Germinal center (tissue), 1 donor: Measurements from ENCODE around the gene ING5.
"Not testable (repeated sequence)": the region's sequence is repeated elsewhere in the genome, so short reads cannot be mapped to it uniquely, and the experiment has no call there.

Source experiments
- DNase-seq: peaks from one replicate; pipeline ENCODE4 v3.0.0; 2012; ENCODE audit warnings: mixed read lengths, low spot score

Gene ING5

GRCh38 chr2:241706537-241706936 is 4.7 kb downstream of the ING5 start:
- no peak for DNase-seq

GRCh38 chr2:241708879-241709278 is 7.0 kb downstream of the ING5 start:
- DNase-seq, result no peak

DNA sequence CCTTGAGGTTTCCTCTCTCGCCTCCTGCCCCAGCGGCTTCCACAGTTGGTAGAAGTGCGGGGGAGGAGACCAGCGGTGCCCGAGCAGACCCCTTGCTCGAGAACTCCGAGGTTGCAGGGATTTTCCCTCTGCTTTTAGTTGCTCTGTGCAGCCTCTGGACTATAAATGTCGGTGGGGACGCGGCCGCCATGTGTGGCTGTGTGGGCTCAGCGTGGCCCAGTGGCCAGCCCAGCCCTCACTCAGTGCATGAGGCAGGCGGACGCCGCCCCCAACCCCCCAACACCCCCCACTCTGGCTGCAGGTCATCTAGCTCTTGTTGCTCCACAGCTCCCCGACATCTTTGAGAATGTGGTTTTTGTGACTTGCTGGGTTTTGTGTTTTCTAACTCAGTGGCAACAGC is 17.3 kb downstream of the ING5 start:
- no peak for DNase-seq

GRCh38 chr2:241720099-241720498 is 18.3 kb downstream of the ING5 start:
- DNase-seq, result no peak

GRCh38 chr2:241720560-241720959 is 18.7 kb downstream of the ING5 start:
- DNase-seq, result no peak

DNA sequence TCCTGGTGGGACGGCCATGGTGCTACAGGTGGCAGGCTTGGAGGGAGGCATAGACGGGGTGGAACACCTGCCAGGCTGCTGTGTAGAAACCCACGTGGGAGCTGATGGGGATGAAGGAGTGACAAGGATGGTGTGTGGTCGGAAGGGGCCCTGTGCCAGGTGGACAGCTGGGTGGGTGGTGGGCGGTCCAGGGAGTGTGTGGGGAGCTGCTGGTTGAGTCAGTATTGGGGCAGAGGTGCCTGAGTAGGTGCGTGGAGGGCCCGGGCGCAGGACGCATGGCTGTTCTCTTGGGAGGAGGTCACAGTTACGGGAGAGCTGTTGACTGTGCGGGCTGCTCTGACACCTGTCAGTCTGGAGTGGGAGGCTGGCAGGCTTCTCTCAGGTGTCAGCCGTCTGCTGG is 20.0 kb downstream of the ING5 start:
- no peak for DNase-seq

- no peak for DNase-seq
Measured at GRCh38 chr2:241722896-241723454, 21.1 kb downstream of the ING5 start.

DNA sequence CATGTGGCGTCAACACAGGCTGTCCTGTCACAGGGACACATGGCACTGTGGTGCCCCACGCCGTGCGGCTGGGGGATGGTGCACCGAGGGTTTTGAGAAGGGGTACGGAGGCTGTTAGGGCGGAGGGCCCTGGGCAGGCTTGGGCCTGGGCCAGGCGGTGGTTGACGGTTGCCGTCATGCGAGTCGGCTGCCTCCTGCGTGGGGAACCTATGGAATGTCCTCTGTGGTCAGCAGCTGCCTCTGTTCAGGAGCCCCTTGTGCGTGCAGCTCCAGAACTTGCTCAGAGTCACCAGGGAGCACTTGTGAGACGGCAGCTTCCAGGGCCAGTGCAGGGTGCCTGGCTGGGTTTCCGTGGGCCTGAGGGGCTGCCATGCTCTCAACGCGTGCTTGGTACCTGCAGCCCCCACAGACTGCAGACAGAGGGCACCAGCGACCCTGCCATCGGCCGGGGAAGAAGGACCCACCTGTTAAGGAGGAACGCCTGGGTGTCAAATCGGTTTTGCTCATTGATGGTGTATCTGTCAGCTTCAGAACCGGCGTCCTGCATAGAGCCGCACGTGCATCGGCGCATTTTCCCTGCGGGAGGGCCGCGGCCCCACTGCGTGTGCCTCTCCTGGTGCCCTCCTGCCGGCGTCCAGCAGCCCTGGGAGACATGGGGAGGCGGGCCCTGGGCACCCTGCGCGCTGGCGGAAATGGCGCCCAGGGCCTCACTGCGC is 22.6 kb downstream of the ING5 start:
- DNase-seq, result no peak

DNA sequence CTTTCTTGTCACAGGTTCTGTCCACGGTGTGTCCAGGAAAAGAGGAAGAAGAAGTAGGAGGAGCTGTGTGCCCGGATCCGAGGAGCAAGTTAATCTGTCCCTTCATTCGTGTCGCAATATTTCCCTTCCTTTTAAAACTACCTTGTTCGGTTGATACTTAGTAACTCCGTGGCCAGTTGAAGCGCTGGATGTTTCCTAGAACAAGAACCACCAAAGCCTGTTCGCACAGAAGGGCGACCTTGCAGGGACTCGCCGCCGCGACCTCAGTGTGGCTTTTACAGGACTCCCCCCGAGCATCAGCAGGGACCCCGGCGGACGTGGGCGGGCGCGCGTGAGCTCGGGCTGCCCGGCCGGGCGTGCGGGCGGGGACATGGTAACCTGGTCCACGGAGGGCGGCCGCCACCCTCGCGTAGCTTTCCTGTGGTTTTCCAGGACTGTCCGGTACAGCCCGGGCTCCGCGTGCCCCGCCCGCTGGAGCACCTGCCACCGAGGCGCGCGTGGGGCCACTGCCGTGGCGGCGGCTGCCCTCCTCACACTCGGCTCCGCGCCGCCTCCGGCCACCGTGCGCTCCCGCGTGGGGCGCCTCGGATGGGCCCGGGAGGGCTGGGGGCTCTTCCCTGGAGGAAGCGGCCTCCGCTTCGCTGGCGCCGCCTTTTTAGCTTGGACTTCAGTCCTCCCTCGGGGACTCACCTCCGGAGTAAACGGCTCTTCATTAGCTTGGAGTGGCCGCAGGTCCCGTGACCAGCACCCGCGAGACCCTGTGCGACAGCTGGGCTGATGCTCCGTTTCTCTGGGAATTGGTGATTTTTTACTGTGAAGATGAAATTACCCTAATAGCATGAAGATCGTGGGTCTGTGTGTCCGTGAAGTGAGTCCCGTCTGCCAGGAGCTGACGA is 23.4 kb downstream of the ING5 start:
- no peak for DNase-seq

- DNase-seq, result no peak
Measured at GRCh38 chr2:241726459-241726858, 24.6 kb downstream of the ING5 start.

DNA sequence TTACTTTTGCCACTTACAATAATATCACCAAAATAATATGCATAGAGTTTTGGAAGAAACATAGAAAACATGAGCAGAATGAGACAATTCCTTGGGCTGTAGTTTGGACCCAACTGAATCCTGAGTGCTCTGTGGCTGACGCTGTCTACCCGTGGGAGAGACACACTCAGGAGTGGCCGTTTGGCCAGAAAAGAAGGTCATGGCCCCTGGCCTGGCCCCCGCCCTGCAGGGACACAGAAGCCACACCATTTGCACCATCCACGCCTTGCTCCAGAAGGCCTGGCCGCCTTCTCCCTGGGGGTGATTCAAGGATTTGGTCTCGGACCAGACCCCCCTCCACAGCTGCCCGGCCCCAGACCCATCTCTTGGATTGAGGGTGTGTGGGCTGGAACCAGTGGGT is 26.2 kb downstream of the ING5 start:
- no peak for DNase-seq

- DNase-seq, result no peak
Measured at GRCh38 chr2:241728627-241729026, 26.8 kb downstream of the ING5 start.

- DNase-seq, result no peak
Measured at GRCh38 chr2:241729868-241730267, 28.0 kb downstream of the ING5 start.

GRCh38 chr2:241730671-241731293 is 28.9 kb downstream of the ING5 start:
- no peak for DNase-seq

- not testable (repeated sequence) for DNase-seq
Measured at GRCh38 chr2:241732513-241733186, 30.8 kb downstream of the ING5 start.

- no peak for DNase-seq
Measured at GRCh38 chr2:241733391-241734207, 31.8 kb downstream of the ING5 start.

DNA sequence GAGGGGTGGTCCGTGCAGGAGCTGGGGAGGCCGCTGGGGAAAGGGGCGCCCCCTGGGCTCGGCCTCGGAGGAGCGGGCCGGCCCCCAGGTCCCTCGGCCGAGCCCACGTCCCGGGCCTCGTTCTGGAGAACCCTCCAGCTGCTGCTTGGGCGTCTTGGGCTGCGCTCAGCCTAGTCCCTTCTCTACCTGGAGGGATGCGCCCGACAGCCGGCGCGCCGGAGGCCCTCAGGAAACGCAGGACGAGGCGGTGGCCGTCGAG is 32.3 kb downstream of the ING5 start:
- DNase-seq, result no peak

- DNase-seq, result peak; percentile 96
Measured at GRCh38 chr2:241734467-241735208, 32.8 kb downstream of the ING5 start, which contains the start of gene D2HGDH. Gene D2HGDH, plus strand, starts transcription at chr2:241734630. Its CDS starts 595 bp downstream, at chr2:241735225.

GRCh38 chr2:241736111-241736510 is 34.3 kb downstream of the ING5 start:
- DNase-seq, result no peak

DNA sequence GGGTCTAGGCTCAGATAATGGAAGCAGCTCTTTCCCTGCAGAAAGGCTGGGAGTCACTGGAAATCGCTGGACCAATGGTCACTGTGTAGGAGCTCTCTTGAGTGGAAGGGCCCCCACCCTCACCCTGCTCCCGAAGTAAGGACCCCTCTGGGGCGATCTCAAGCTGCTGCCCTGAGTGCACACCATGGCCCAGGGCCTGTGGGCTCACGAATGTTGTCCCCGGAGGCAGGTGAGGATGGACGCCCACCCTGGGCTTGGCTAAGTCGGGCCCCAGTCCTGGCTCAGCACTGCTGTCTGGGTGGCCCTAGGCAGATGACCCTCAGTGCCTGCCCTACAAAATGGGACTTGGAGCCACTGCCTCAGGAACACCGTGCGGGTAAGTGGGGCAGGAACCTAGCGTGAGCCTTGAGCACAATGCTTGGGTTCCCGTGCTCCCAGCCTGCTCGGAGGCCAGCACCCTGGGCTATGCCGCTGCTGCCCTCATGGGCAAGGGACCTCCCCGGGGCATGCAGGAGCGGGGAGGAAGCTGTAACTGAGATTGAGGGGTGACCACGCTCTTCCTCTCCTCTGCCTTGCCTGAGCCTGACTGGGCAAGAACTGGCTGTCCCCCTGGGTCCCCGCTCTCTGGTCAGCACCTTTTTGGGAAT is 36.3 kb downstream of the ING5 start:
- no peak for DNase-seq
